ENCODE results near the gene PRPF6.
"Not testable (repeated sequence)": the region's sequence is repeated elsewhere in the genome, so short reads cannot be mapped to it uniquely, and the experiment has no call there.

PRPF6 gene

DNA sequence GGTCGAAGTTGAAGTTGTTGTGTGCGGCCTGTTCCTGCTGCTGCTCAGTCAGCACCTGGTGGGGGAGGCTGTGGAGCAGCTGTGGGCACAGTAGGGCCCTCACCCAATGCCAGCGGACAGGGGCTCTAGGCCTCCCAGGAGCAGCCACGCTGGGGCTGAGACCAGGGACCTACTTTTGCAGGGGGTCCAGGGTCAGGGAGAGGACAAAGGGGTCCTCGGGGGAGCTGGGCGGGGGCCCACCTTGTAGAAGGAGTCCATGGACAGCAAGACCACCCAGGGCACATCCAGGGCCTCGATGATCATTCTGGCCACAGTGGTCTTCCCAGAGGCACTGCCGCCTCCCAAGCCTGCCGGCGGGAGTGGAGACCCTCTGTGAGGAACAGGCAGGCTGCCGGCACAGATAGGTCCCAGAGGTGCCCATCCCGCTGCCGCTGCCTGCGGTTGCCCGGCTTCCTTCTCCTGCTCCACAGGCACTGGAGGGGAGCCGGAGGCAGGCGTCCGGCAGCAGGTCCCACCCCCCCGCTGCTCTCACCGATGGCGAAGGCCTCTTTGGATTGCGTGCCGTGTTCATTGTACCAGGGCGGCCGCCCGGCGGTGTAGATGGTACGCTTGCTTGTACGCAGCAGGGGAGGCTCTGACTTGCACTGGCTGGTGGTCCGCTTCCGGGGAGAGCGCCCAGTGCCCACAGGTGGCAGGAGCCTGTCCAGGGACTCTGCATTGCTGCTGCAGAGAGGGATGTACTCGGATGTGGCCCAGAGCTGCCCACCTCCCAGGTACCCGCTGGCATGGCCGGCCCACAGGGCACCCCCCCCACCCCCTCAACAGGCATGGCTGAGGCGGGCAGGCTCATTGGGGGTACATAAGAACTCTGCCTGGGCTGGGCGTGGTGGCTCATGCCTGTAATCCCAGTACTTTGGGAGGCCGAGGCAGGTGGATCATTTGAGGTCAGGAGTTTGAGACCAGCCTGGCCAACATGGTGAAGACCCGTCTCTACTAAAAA lies 34.7 kb upstream of the PRPF6 start:
- no peak for DNase-seq

DNA sequence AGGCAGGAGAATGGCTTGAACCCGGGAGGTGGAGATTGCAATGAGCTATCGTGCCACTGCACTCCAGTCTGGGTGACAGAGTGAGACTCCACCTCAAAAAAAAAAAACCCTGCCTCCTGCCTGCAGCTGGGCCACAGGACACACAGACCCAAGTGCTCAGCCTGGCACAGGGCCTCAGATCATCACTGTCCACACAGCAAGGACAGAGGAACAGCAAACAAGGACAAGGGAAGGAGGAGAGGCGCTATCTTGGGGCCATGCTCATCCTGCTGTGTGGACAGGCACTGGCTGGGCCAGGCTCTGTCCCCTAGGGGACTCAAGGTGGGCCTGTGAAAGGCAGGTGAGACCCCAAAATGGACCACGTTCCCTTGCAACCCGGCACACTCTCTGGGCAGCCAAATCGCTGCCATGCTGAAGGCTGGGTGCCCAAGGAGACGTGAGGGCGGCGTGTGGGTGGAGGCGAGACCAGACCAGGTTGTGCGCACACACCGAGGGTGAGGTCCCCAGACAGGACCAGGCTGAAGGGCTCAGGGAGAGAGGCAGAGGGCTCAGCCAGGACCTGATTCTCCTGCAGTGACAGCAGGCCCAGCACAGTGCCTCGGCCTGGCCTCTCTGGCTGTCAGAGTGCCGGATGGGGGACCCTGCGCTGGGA lies 33.8 kb upstream of the PRPF6 start:
- DNase-seq, result no peak

DNA sequence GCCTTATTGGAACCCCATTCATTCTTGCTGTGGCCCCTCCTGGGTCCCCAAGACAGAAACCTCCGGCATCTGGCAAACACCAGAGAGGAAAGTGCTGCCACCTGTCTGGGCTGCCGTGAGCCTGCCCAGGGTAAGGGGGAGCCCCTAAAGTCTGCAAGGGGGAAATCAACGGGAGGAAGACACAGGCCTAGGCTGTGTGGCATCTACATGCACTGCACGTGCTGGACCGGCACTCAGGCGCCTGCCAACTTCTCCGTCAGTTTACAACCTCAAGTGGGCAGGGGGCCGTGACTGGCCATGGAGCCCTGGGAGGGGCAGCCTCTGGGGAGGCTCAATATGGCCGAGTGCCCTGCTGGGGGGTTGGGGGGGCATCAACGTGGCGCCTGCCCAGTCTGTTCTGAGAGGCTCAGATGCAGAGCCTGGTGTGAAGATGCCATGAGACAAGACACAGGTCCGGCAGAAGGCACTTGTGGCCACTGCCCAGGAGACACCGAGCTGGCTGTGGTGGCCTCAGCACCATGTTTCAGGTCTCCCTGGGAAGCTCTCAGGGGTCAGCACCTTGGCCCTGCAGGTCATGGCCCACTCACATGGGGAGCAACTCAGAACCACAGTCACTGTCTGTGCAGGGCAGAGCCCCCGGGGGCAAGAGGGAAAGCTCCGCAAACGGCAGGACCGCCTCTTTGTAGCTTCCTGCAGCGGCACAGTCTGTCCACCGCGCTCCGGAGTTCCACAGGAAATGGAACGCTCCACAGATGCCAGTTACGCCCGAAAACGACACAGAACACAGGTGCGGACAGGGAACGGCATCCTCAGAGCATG lies 33.1 kb upstream of the PRPF6 start:
- DNase-seq, result no peak

DNA sequence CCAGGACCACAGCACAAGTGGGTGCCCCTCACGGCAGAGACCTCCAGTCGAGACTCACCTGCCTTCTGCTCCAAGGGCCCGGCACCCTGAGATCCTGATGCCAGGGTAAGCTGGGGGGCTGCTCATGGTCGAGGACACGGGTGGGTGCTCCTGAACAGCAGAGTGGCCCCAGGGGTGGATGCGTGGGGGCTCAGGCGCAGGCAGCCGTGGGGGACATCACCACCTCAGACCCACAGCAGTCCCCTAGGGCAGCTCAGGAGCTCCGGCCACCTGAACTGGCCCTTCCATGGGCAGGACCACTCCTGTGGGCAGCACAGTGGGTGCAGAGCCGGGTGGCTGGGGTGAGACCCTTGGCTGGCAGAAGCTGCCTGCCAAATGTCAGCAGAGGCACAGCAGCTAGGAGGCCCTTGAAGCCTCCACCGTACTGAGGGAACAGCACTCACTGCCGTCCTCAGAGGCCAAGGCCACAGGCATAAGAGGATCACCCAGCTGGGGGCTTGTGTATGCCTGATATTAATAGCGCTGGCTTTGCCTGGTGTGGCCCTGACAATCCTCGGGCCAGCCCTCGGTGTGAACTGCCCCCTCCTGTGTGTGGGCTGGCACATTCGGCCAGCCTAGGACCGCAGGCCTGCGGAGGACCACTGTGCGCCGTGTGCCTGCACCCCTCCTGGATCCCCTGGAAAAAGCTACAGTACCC lies 30.1 kb upstream of the PRPF6 start:
- DNase-seq, result no peak

DNA sequence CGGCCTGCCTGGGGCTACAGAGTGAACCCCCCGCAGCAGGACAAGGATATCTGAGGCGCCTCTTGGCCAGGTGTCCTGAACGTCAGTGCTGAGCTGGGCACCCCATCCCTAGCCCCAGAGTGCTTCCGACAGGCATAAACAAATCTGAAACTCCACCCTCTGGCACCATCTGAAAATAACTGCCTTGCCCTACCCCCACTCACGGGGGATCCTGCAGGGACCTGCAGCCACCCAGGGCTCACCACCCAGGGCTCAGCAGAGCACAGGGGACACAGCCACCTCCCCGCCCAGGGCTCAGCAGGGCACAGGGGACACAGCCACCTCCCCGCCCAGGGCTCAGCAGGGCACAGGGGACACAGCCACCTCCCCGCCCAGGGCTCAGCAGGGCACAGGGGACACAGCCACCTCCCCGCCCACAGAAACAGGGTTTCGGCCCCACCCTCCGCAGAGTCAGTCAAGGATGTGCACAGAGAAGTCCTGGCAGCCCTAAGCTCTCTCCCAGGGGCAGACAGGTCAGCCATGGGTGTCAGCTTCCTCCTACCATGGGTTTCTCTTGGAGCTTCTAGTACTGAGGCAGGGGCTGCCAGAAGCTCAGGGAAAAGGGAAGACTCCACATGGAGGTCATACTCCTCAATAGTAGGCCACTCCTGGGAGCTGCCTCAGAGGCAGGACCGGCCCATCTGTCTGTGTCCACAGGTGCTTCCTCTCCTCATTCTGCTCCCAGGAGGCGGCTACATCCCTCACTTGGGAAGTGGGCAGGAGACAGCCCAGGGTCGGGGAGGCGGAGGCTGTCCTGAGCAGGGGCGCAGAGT lies 29.3 kb upstream of the PRPF6 start:
- no peak for DNase-seq

DNA sequence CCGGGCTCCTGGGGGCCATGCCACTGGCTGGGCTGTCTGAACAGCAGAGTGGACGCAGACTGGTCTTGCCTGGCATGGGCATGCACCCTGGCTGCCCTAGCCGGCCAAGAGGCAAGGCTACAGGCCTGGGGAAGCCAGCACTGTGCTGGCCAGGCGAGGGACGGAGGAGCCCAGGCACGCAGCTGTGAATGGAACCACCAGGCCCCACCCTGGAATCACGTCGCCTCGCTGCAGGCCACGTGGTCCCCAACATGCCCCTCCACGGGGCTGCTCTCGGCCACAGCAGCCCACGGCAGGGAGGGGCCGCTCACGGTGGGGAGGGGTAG lies 28.8 kb upstream of the PRPF6 start:
- DNase-seq, result no peak

DNA sequence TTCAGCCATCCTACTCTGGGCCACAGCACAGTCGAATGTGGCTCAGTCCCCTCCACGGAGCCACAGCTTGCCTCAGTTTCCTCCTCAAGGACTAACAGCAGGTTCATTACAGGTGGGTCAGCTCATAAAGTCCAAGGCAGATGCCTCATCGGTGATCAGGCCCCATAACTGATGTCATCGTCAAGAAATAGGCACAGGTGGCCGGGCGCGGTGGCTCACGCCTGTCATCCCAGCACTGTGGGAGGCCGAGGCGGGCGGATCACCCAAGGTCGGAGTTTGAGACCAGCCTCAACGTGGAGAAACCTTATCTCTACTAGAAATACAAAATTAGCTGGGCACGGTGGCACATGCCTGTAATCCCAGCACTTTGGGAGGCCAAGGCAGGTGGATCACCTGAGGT lies 28.2 kb upstream of the PRPF6 start:
- DNase-seq, result no peak

DNA sequence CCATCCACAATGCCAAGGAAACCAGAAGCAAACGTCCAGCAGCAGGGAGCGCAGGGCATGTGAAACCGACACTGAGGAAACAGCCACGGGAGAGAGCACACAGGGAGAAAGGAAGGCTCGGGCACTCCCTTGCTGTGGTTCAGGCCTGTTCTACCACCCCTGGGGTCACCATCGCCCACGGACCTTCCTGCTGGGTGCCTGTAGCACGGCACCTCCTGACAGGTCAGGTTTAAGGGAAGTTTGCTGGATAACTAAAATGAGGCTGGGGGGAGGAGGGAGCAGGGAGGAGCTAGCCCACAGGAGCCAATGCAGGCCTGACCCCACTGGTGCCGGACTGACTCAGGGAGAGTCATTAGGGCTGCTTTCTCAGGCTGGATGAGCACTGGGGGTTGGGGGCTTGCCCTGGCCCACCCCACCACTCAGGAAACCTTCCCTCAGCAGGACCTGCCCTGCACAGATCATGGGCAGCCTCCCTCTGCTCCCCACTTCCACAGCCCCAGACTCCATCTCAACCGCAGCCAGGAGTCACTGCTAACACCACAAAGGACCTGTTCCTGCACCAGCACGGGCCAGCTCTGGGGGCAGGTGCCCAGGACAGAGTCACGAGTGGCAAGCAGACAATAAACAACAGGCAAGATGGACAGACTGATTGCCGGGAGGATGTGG lies 27.0 kb upstream of the PRPF6 start:
- no peak for DNase-seq

DNA sequence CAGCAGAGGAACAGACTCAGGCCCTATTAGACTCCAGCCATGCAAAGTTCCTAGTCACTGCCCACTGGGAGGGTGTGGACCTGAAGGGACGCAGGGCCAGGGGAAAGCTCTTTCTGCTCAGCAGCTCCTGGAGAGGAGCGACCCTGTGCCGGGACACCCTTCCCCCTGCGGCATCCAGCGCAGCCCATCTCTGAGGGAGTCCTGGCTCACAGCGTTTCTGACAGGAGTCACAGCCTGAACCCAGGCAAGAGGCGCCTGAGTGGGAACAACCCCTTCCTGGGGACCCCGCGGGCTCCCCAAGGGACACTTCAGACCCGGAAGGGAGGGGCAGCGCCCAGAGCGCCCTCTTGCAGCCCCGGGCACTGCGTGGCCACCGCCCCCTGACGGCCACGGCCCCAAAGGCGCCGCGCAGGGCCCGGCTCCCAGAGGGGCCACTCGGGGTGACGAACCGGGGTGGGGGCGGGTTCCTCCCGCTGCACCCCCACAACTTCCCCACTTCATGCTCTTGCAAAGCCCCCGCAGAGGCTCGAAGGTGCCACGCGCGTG lies 25.6 kb upstream of the PRPF6 start:
- peak; percentile 49 for DNase-seq

DNA sequence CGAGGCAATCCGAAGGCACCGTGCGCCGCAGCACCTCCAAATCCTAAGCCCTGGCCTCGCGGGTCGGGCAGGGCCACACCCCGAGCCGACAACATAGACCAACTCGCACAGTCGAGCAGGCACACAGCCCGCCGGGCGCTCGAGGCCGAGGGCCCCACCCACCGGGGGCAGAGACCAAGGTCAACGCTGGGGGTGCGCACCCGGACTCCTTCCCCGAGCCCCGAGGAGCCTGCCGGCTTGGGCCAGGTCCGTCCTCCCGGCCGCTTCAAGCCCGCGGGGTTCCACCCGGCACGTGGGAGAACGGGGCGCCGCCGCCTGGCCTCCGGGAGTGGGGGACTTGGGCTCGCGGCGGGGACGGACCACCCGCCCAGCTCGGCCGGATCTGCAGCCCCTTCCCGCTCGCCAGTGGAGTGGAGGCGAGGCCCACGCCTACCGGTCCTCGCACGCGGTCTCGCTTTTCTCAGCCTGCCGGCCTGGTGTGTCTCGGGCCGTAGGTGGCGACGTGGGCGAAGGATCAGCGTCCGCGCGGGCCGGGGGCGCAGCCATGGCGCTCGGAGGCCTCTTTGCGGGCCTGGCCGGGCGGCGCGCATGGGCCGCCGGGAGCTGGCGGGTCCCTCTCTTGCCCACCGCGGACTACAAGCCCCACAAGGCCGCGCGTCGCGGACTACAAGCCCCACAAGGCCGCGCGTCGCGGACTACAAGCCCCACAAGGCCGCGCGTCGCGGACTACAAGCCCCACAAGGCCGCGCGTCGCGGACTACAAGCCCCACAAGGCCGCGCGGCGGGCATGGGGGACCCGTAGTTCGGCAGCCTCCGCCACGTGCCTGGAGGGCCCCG lies 24.9 kb upstream of the PRPF6 start, which contains the start of gene UCKL1:
TSS of gene UCKL1 (minus strand) at position 590 of the 837 bp plus-strand sequence. CDS start at position 546, 44 bp downstream.
- DNase-seq, result peak; percentile 91

DNA sequence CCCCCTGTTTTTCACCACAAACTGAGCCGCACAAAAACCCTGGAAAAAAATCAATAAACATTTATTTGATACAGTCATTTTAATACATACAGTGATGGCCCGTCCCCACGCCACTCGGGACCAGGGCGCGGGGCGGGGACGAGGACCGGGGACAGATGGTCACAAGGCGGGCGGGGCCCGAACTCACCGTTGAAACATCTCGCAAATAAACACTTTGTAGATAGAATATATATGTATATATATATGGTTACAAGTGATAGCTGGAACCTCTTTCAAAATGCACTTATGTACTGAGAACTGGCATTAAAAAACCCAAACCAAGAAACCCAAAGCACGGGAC lies 24.3 kb upstream of the PRPF6 start:
- no peak for DNase-seq

DNA sequence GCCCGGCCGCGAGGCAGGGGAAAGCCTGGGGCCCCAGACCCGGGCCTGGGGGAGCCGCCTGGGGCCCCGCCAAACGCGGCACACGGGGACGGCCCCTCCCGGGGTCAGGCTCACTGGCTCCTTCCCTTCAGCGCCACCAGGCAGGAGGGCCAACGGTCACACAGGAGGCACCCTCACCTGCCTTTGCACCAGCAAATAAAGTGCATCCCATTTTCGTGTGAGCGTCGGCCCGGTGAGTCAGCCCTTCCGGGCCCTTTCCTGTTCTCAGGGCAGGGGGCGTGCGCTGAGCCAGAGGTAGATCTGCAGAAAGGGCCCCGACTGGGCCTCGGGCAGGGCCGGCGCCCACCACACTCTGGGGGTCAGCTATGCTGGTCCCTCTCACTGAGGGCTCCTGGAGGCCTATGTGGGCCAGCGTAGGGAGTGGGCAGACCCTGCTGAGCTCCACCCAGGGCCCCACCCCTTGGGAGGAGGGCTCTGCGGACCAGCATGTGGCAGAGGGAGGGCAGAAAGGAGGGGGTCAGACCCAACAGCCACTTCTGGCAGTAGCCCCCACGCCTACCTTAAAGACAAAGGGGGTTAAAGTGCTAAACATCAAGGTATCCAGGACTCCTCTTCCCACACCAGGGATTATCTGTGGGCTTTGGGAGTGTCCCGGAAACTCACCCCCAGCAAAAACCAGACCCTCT lies 23.8 kb upstream of the PRPF6 start:
- DNase-seq, result peak; percentile 81

DNA sequence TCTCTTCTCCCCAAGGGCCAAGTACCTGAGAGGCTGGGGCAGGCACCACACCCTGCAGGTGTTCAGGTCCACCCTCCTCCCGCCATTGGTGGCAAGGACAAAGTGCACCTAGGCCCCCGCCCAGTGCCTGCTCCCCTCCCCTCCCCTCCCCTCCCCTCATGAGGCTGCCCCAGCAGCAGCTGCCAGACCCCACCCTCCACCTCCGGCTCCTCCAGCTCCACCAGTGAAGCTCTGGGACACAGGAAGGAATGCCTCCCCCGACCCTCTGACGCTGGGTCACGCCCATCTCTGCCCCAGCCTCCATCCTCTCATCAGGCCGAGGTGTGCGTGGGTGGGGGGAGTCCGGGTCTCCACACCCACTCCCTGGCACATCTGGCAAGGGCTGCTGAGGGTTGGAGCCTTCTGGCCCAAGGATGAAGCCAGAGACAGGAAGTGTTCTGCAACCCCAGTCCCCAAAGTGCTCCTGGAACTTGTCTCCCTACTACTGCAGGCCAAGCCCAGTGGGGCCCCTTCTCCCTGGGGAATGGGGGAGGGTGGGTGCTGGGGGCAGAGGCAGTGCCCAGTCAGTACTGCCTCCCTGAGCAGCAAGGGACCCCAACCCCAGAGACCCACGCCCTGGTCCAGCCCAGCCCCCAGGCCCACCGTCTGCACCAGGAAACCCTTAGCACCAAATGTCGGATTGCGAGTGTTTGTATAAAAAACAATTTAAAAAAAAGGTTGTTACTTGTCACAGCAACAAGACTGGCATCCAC lies 23.1 kb upstream of the PRPF6 start:
- peak; percentile 54 for DNase-seq

DNA sequence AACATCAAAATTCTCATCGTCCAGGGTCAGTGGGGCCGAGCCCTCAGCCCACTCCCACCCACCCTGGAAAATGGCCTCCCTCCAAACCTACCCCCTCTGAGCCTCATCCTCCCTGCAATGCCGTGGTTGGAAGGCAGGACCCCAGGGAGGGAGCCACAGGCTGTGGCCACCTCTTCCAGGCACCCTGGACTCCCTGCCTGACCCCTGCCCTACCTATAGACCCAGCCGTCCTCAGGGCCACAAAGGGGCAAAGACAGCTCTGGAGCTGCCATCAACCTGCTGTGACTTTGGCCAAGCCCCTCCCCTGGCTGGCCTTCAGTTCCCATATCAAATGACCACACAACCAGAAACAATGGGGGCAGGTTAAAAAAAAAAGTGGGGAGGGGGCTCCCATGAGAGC lies 22.5 kb upstream of the PRPF6 start:
- no peak for DNase-seq

DNA sequence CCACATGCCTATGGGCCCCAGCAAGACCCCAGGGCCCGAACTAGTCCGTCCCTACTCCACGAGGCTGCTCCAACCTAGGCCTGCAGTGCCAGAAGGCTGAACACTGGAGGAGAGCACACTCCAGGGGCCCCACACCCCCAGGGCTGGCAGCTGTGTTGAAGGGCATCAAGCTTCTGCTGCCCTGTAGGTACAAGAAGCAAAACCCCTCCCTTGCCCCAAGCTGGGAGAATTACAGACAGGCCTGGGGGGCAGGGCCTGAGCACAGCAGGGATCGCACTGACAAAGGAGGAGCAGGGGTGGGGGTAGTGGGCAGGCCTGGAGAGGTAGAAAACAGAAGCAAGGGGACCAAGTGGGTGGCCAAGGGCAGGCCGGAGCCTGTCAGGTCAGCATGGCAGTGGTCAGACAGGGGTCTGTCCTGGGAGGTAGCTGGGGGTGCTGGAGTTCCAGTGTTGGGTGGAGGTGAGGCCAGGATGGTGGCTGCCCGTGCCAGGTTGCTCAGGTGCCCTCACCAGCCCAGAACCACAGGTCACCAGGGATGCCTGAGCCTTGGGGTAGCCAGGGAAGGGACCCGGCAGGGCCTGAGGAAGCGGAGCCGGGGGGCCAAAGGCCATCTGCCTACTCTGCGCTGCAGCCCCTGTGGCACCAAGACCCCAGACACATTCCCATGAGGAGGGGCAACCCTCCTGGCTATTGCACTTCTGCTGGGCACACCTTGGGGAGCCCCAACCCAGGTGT lies 21.8 kb upstream of the PRPF6 start:
- DNase-seq, result no peak

DNA sequence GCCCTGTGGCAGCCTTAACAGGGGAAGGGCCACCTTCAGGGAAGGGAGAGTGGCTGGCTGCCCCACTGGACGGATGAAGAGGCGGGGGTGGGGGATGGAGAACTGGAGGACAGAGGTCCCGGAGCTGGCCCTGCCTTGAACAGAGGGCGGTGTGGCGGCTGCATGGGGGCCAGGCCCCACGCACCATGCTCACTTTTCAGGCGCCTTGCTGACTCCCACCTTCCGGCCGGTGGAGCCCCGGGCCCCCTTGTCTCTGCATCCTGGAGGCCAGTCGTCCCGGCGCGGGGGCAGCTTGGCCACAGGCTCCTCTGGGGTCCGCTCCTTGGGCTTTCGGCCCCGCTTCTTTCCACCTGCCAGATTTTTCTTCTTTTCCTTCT lies 21.2 kb upstream of the PRPF6 start:
- no peak for DNase-seq

DNA sequence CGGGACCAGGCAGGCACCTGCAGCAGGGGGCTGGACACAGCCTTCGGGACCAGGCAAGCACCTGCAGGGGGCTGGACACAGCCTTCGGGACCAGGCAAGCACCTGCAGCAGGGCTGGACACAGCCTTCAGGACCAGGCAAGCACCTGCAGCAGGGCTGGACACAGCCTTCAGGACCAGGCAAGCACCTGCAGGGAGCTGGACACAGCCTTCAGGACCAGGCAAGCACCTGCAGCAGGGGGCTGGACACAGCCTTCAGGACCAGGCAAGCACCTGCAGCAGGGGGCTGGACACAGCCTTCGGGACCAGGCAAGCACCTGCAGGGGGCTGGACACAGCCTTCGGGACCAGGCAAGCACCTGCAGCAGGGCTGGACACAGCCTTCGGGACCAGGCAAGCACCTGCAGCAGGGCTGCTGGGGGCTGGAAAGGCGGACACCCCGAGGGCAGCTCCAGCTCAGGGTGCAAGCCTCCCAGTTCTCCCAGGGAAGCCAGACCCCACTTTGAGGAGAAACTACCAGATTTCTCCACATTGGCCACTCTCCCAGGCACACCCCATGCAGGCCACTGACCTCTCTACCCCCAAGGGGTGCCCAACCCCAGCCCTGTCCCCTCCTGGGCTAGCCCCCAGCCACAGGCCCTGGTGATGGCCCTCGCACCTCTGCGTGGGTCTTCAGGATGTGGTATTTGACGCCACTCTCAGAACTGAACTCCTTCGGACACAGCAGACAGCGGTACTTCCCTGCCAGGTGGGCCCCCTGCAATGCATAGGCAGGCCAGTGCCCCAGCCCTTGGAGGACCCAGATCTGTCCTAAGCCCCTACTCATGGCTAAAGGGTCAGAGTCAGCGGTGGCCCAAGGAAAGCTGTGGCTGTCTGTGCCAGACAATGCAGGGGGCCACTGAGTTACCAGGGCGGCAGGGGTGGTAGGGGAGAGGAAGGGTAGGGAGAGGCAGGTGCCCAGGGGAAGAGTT lies 20.0 kb upstream of the PRPF6 start:
- not testable (repeated sequence) for DNase-seq

Measured in activated naive CD4-positive, alpha-beta T cell treated with anti-CD3 and anti-CD28 coated beads, Interleukin-2, amount 50 U/mL, for 16 hours (primary cell).